GM18526 (cell line): ENCODE results near the gene ZMIZ1.

Source experiments
- POLR2A ChIP-seq: IDR thresholded peaks from 3 replicates; pipeline ENCODE4 v1.6.1; 2011; ENCODE audit not compliant: insufficient read length; ENCODE audit errors: extremely low read depth

Gene ZMIZ1

GRCh38 chr10:79328147-79328701 lies 259.5 kb downstream of the ZMIZ1 start:
- TF ChIP-seq POLR2A = no peak

DNA sequence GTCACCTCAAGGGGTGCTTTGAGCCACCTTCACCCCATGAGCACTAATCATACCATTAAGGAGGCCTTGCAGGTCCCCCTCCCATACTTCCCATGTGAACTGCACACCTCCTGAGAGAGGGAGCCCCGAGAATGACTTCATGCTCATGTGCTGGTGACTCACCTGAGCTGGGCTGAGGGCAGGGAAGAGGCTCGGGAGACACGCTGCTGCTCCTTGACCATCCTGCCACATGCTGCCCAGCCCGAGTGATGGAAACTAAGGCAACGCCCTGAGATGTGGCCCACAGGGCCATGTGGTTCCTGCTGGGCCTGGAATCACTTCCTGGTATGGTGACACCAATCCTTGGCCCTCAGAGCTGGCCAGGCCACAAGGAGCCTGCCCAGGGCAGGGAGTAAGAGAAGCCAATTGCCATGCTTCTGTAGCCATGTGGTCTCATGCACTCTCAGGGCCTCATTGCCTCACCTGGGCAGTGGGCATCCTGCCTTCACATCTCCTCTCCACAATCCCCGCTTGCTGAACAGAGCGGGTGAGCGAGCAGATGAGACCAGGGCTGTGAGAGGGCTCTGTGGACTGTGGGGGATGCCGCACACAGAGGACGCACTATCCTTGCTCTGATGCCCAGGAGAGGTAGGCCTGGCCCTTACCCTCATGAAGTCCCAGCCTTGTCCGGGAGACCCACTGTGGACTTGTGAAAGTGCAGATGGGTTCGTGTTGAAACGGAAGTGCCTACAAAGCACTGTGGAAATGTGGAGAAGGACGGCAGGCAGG lies 260.2 kb downstream of the ZMIZ1 start:
- no peak for TF ChIP-seq POLR2A

DNA sequence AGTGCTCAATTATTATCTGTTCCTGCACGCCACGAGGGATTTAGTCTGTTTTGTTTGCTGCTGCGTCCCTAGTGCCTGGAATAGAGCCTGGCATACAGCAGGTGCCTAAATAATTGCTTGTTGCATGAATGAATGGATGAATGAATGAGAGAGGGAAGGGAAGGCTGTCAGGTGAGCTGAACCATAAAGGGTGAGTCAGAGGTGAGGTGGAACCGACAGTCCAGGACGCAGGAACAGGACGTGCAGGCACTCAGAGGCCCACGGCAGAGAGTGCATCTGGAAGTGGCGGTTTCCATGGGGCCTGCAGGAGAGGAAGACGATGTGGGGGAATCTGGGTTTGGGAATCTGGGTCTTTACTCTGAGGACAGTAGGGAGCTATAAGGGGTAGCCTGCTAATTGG lies 260.8 kb downstream of the ZMIZ1 start:
- TF ChIP-seq POLR2A = no peak

DNA sequence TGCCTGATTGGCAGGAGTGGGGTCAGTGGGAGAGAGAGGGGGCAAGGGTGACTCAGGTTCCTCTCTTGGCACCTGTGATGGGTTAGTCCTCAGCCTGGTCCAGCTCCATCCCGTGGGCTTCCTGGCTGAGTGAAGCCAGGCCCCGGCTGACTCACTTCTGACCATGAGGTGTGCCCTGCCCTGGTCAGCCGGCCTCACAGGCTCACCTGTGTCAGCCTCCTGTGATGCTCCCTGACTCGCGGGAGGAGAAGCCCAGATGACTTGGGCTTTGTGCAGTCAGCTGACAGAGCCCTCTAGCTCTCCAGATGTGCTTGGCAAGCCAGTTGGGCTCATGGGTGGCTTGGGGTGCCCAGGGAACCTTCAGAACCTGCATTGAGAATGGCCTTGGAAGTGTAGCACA lies 262.5 kb downstream of the ZMIZ1 start:
- no peak for TF ChIP-seq POLR2A

DNA sequence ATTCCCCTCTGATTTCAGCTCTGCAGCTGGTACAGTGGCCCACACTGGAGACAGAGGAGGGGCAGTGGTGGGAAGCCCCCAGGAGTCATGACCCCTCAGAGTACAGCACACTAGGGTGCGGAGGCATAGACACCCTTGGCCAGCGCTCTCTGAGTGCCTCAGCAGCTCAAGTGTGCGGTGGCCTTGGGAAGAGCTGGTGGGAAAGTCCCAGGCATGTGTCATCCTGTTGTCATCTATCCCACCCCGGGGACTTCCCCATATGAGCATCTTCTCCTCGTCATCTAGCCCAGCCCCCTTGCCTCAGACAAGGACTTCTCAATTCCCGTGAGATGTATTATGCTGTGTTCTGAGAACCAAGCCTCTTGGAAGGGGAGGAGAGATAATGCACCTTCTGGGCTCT lies 262.9 kb downstream of the ZMIZ1 start:
- TF ChIP-seq POLR2A = peak; percentile 47

DNA sequence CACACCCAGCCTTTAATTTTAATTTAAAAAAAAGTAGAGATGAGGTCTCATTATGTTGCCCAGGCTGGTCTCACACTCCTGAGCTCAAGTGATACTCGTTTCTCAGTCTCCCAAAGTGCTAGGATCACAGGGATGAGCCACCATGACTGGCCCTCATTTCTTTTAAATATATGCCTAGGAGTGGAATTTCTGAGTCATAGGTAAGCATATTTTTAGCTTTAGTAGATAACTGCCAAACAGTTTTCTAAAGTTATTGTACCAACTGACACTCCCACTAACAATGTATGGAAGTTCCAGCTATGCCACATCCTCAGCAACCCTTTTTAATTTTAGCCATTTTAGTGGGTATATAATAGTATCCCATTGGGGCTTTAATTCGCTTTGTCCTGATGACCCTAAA lies 264.7 kb downstream of the ZMIZ1 start:
- TF ChIP-seq POLR2A = no peak

- no peak for TF ChIP-seq POLR2A
These were observed 265.8 kb downstream of the ZMIZ1 start for GRCh38 chr10:79334573-79334972.

- TF ChIP-seq POLR2A = no peak
These were observed 266.3 kb downstream of the ZMIZ1 start for GRCh38 chr10:79335094-79335469.

DNA sequence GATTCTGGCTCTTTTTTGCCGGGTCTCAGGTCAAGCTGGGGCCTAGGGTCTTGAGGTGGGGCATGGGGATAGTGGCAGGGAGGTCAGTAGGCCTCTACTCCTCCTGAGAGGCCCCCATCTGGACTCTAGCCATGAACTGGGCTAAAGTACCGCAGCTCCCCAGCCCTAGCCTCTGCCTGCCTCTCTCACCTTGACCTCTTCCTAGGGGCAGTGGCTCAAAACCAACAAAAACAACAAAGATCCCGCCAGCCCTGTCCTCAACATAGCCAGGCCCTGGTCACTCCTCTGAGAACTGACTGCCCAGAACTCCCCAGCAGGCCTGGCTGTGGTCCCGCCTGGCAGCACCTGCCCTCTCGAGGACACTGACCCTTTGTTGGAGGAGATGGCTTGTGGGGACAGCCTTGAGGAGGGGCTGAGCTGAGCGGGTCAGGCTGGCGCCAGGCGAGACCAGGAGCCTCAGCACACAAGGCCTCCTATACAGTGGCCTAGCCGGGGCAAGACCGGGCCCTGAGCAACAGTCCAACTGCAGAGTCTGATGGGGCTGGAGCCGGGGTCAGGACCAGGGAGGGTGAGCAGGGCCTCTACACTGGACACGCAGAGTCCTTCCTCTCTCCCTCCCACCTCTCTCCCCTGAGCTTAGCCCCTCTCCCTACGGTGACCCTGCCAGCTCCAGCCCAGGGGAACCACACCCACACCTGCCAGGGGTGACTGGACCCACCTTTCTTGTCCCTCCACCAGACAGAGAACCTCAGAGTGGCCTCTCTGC lies 266.9 kb downstream of the ZMIZ1 start:
- no peak for TF ChIP-seq POLR2A

- TF ChIP-seq POLR2A = no peak
These were observed 267.5 kb downstream of the ZMIZ1 start for GRCh38 chr10:79336276-79336675.

- no peak for TF ChIP-seq POLR2A
These were observed 268.0 kb downstream of the ZMIZ1 start for GRCh38 chr10:79336739-79337138.

DNA sequence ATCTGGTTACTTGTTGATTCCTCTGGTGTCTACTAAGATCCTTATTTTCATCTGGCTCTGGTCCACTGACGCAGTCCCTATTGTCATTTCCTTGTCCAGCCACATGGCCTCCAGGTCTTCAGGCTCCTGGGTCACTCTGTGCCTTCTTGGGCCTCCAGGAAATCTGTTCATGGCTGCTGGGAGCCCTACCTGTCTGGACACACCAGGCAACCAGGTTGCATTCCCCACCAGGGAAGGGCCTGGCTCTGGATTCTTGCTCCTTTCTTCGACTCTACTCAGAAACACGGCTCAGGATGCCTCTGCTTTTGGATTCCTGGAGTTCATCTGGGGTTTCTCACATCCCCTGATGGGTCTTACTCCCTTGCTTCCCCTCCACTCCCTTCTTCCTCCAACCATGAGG lies 270.5 kb downstream of the ZMIZ1 start:
- no peak for TF ChIP-seq POLR2A

- TF ChIP-seq POLR2A = no peak
These were observed 272.0 kb downstream of the ZMIZ1 start for GRCh38 chr10:79340646-79341244.

DNA sequence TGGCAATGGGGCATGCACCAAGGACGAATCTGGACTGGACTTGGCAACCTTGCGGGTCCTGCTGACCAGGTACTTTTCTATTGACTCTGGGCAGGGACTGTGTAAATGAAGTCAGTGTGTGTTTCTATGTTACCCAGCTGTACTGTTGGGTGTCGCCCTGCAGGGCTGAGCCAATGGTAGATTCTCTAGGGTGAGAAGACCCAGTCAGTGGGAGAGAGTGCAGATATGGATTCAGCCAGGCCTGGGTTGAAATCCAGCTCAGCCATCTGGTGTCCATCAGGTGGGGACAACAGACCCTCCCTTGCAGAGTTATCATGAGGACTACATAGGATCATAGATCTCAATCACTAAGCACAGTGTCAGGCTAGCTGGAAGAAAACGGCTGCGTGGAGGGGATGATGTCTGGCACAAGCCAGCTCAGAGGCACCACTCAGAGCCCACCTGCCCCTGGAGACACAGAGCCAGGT lies 273.6 kb downstream of the ZMIZ1 start:
- TF ChIP-seq POLR2A = no peak

- TF ChIP-seq POLR2A = no peak
These were observed 274.2 kb downstream of the ZMIZ1 start for GRCh38 chr10:79342811-79343561.
